Prostate gland (tissue), 2 donors: ENCODE results near the gene ATXN7. TPM values are rescaled to one million over a fixed set of nuclear protein-coding genes. Genes with fewer than 3 reads are reported as not detected.

ENCODE experiments used
- DNase-seq: peaks from one replicate; pipeline ENCODE4 v3.0.0-alpha.2; 2019; ENCODE audit warnings: low spot score
- H3K27ac ChIP-seq, 2 donors: fragments of 200-600 bp; sonication (generic); 2 replicates each; pipeline ENCODE4 v1.5.1; 2017 to 2019
- H3K27me3 ChIP-seq: fragments of 200-600 bp; sonication (generic); replicated peaks from 2 replicates; pipeline ENCODE4 v1.5.1; 2019; ENCODE audit not compliant: insufficient read depth
- H3K36me3 ChIP-seq, 2 donors: fragments of 200-600 bp; sonication (generic); 1 replicate in 1 of 2; 2 replicates in 1 of 2; pipeline versions ENCODE4 v1.5.1 to v1.8.1; 2017 to 2019
- H3K4me1 ChIP-seq: fragments of 200-600 bp; sonication (generic); replicated peaks from 2 replicates; pipeline ENCODE4 v1.5.1; 2019
- H3K4me3 ChIP-seq, 2 donors: fragments of 200-600 bp; sonication (generic); 2 replicates each; pipeline ENCODE4 v1.5.1; 2017 to 2019
- H3K9me3 ChIP-seq: fragments of 200-600 bp; sonication (generic); 2 replicates; pipeline ENCODE4 v1.5.1; 2017
- CTCF ChIP-seq, 4 experiments: fragments of 200-600 bp in 2 of 4; fragments of 450-650 bp in 2 of 4; sonication (generic) in 2 of 4; IDR thresholded peaks; 1 replicate in 3 of 4; 2 replicates in 1 of 4; pipeline ENCODE4 v1.5.1; 2016 to 2019; ENCODE audit warnings: antibody characterized with exemption in 4 of 4, mild to moderate bottlenecking in 2 of 4, moderate library complexity in 2 of 4
- POLR2A ChIP-seq: fragments of 450-650 bp; IDR thresholded peaks from one replicate; pipeline ENCODE4 v1.6.1; 2016; ENCODE audit warnings: antibody characterized with exemption, mild to moderate bottlenecking
- POLR2AphosphoS5 ChIP-seq: sonication (generic); formaldehyde crosslinking; IDR thresholded peaks from one replicate; pipeline ENCODE4 v1.6.1; 2017; ENCODE audit warnings: antibody characterized with exemption
- WGBS: methylation state at CpG from one replicate; pipeline ENCODE4 v1.1.5; 2018; 5-methylcytosine and 5-hydroxymethylcytosine counted together
- intact Hi-C: fragments of 100-400 bp; cut with DNase I; formaldehyde crosslinking; loops from one replicate; pipeline ENCODE4 v1.14.2; 2022
- total RNA-seq, 2 donors: library from RNA; depleted of rRNA; stranded (reverse); fragments of >200 nt; gene quantifications; one replicate each; pipeline ENCODE4 v1.1.0, GENCODE V29; 2016

The ATXN7 gene
- total RNA-seq, 2 donors from 2014 or later: 18.0 to 30.8 TPM

- DNase-seq: no peak
- no peak overlapping the region for H3K4me3 ChIP-seq
- no peaks in the 10 kb centered on the region for H3K4me1 ChIP-seq
- no peaks in the 10 kb centered on the region for H3K27me3 ChIP-seq
- peak overlapping the region; percentile 3 to 55 for H3K27ac ChIP-seq
- intact Hi-C loops: loop anchor here (2.0 to 5.0 kb wide), 4 partner anchors 135 to 453 kb away; no protein-coding TSS in a partner anchor
- no peak for TF ChIP-seq CTCF (IDR thresholded peaks at IDR 0.05)
- TF ChIP-seq POLR2AphosphoS5: no peak
- TF ChIP-seq POLR2A: no peak
- 51% methylated on average over 13 of the region's 13 CpGs for WGBS
- no peaks in the 10 kb centered on the region for H3K9me3 ChIP-seq
- H3K36me3 ChIP-seq: no peaks in the 10 kb centered on the region
These were observed 168.2 kb downstream of the ATXN7 start for GRCh38 chr3:64031540-64032508.

- Histone ChIP-seq H3K9me3 (no peaks in the 10 kb centered on the region), H3K27me3 (no peaks in the 10 kb centered on the region), H3K4me3 (no peak overlapping the region), H3K4me1 (no peaks in the 10 kb centered on the region), H3K36me3 (no peaks in the 10 kb centered on the region), H3K27ac (peak overlapping the region in 1 of 2 donors; percentile 55)
- 18% methylated on average over 2 of the region's 2 CpGs for WGBS
- TF ChIP-seq POLR2AphosphoS5 (peak; percentile 55), POLR2A (no peak)
- intact Hi-C loops: loop anchor here (5.0 kb wide), 2 partner anchors 134 to 234 kb away; no protein-coding TSS in a partner anchor
- no peak for DNase-seq
These were observed 169.4 kb downstream of the ATXN7 start for GRCh38 chr3:64033069-64033468.

- intact Hi-C loops: no loop called here
- H3K4me1 ChIP-seq: no peaks in the 10 kb centered on the region
- DNase-seq: no peak
- H3K27ac ChIP-seq: no peak overlapping the region
- no peak overlapping the region for H3K4me3 ChIP-seq
- TF ChIP-seq POLR2A: no peak
- no peak for TF ChIP-seq POLR2AphosphoS5
- TF ChIP-seq CTCF (IDR thresholded peaks at IDR 0.05): no peak
- no peaks in the 10 kb centered on the region for H3K27me3 ChIP-seq
- H3K9me3 ChIP-seq: no peaks in the 10 kb centered on the region
- over 99% methylated on average over 7 of the region's 7 CpGs for WGBS
- no peaks in the 10 kb centered on the region for H3K36me3 ChIP-seq
These were observed 173.4 kb downstream of the ATXN7 start for GRCh38 chr3:64037084-64037483.

DNA sequence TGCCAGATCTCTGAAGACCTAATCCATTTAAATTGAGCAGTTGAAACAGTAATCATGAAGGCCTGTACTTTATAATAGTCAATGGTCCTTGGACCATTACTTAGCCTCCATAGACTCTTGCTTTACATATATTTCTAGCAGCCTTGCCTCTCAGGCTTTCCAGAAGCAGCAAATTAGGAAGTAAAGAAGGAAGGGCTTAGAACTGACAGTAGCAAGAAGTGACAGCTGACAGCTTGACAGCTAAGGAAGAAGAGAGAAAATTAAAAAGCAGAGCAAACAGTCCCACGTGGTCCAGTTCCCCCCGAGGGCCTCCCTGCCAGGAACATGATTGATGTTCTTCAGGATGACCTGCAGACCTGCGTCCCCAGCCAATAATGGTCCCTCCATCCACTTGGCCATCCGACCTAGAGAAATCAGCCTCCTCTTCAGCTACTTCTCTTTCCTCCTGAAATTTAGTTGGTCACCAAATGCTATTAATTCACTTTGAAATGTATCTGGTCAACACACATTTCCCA, 174.6 kb downstream of the ATXN7 start:
- no peak overlapping the region for H3K4me3 ChIP-seq
- no peak for TF ChIP-seq POLR2AphosphoS5
- TF ChIP-seq CTCF (IDR thresholded peaks at IDR 0.05): no peak
- TF ChIP-seq POLR2A: no peak
- 59% methylated on average over 4 of the region's 4 CpGs for WGBS
- no peaks in the 10 kb centered on the region for H3K27me3 ChIP-seq
- H3K36me3 ChIP-seq: no peaks in the 10 kb centered on the region
- intact Hi-C loops: no loop called here
- H3K4me1 ChIP-seq: no peaks in the 10 kb centered on the region
- no peak overlapping the region for H3K27ac ChIP-seq
- H3K9me3 ChIP-seq: no peaks in the 10 kb centered on the region
- DNase-seq: no peak

- TF ChIP-seq POLR2A (no peak), POLR2AphosphoS5 (no peak), CTCF (IDR thresholded peaks at IDR 0.05) (no peak)
- Histone ChIP-seq H3K27ac (no peak overlapping the region), H3K27me3 (no peaks in the 10 kb centered on the region), H3K4me1 (no peaks in the 10 kb centered on the region), H3K9me3 (no peaks in the 10 kb centered on the region), H3K36me3 (no peaks in the 10 kb centered on the region), H3K4me3 (no peak overlapping the region)
- intact Hi-C loops: no loop called here
- 52% methylated on average over 4 of the region's 4 CpGs for WGBS
- no peak for DNase-seq
These were observed 175.7 kb downstream of the ATXN7 start for GRCh38 chr3:64039332-64039731.
